NCI-H748 (cell line): ENCODE results near the gene ANKRD17.
"Not testable (repeated sequence)": the region's sequence is repeated elsewhere in the genome, so short reads cannot be mapped to it uniquely, and the experiment has no call there.

ENCODE experiments used
- DNase-seq: peaks from one replicate; lab custom pipeline; 2025; ENCODE audit not compliant: unreplicated experiment; lab: John Stamatoyannopoulos, UW

Gene ANKRD17

GRCh38 chr4:73203976-73204375 lies 54.6 kb downstream of the ANKRD17 start:
- DNase-seq = not testable (repeated sequence)

DNA sequence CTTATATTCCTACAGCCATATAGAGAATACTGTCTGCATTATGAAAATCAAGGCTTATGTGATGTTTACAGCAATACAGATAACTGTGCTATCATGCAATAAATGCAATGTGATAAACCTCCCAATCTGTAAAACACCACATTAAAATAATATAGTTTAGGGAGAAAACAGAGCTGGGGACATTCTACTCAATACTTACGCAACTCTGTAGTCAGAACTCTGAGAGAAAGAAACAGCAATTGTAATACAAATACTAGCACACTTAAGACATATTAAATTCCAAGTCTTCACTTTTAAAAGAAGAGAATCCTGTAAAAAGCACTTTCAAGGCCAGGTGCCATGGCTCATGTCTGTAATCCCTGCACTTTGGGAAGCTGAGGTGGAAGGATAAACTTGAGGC lies 61.4 kb downstream of the ANKRD17 start:
- DNase-seq = no peak

- no peak for DNase-seq
These were observed 64.5 kb downstream of the ANKRD17 start for GRCh38 chr4:73194064-73194463.

GRCh38 chr4:73193659-73194058 lies 64.9 kb downstream of the ANKRD17 start:
- DNase-seq = no peak

DNA sequence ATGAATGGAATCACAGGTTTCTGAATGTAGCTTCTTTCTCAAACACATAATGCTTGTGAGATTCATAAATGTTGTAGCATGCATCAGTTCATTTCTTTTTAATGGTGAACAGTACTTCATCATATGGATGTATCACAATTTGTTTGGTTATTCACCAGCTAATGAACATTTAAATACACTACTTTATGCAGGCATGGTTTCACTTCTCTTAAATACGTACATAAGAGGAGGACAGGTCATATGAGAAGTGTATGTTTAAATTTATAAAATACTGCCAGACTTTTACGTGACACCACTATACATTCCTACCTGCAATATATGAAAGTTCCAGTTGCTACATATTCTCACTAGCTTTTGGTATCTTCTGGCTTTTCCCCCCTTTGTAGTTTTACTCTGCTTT lies 65.4 kb downstream of the ANKRD17 start:
- no peak for DNase-seq

DNA sequence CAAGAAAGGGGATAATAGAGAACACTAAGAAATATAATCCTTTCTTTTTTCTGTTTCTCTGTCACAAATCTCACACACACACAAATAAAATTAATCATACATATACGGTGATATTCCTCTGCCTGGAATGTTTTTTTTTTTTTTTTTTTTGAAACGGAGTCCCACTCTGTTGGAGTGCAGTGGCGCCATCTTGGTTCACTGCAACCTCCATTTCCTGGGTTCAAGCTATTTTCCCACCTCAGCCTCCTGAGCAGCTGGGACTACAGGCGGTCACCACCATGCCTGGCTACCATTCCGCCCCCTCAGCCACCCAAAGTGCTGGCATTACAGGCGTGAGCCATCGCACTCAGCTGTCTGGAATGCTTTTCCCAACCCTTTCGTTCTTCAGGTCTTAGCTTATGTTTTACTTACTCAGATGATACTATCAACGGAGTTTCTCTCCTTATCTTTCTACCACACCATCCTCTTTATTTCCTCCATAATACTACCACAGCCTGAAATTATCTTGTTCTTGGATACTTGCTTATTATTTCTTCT lies 69.3 kb downstream of the ANKRD17 start:
- no peak for DNase-seq

DNA sequence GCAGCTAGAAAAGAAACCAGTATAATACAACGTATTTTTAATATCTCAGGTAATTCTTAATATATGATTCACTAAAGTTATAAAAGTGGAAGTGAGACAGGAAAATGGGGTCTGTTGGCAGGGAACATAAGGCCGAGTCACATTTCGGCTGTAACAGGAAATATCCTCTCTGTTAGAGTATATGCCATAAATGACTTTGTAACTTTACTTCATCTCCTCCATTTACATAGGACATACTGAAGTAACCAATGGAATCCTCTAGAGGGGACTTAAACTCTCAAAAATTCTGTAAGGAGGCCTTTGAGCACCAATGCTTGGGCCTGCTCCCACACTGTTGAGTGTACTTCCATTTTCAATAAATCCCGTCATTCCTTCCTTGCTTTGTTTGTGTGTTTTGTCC lies 71.3 kb downstream of the ANKRD17 start:
- no peak for DNase-seq

DNA sequence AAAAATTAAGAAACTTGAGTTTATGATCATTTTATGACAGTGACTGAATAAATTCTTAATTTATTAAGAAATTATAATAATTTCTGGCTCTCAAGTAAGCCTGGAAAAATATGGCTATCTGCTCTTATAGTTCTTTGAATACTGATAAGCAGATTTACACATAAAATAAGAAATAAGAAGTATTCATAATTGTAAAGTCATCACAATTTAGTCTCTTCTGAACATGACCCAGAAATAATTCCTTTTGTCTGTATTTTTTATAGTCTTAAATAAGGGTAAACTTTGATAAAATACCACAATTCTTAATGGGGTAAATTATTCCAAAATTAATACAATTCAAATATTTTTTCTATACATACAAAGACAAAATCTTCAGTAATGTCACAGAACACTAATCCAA lies 72.7 kb downstream of the ANKRD17 start:
- DNase-seq = no peak

DNA sequence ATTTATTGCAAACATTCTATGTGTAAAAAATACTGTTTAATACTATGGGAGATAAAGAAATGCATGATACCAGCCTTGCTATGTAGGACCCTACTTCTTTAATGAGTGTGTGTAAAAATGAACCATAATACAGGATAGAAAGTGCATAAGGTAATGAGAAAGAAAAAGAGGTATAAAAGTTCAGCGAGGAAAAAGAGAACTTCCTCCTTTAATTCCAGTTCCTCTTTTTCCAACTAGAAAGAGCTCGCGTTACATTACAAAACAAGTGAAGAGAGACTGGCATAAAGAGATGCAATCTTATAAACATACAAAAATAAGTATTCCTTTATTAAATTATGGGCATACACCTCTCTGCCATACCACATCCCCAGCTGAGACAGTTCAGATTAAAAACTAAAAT lies 77.4 kb downstream of the ANKRD17 start:
- DNase-seq = no peak

DNA sequence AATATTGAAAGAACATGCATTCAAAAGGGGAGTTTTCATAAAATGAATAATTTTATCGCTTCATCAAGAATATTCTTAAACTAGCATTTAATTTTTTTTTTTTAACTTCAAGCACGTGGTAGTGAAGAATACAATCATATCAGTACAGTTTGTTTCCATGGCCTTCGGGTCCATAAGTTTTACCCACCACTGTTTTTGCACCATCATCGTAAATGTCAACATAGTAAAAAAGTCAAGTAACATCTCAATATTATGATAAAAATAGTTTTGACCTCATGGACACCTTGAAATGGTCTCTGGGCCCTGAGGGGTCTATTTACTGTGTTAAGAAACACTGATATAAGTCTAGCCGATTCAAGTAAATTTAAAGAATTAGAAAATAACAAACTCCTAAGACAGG lies 80.2 kb downstream of the ANKRD17 start:
- DNase-seq = no peak

DNA sequence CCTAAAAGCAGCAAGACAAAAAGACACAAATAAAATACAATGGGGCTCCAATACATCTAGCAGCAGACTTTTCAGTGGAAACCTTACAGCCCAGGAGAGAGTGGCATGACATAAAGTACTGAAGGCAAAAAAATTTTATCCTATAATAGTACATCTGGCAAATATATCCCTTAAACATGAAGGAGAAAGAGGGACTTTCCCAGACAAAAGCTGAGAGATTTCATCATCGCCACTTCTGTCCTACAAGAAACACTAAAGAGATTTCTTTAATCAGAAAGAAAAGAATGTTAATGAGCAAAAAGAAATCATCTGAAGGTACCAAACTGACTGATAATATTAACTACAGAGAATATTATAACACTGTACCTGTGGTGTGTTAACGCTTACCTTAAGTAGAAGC lies 86.4 kb downstream of the ANKRD17 start:
- DNase-seq = no peak

DNA sequence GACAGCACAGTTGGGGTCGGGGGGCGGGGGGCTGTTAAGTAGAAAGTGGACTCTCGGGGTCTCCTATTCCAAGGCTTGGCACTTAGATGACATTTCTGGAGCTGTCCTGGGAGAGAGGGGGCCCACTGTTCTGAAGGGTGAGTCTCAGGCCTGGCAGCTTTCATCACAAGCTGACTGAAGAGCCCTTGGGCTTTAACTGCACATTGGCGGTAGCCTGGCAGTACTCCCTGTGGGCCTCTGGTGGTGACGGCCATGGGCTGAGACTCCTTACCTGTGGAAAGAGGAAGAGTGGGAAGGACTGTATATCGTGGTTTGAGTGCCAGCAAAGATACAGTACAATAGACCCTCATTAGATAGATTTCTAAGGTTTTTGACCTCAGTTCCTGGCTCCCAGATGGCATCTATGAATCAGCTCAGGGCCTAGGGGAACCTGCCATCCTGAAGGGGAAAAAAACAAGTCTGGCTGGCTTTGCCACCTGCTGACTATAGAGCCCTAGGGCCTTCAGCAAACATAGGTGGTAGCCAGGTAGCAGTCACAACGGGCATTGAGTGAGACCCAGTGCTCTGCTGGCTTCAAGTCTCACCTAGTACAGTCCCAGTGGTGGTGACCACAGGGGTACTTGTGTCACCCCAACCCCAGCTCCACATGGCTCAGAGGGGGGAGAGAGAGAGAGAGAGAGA lies 87.9 kb downstream of the ANKRD17 start:
- DNase-seq = no peak

- DNase-seq = no peak
These were observed 92.4 kb downstream of the ANKRD17 start for GRCh38 chr4:73166212-73166611.

- no peak for DNase-seq
These were observed 96.9 kb downstream of the ANKRD17 start for GRCh38 chr4:73161527-73162185.

DNA sequence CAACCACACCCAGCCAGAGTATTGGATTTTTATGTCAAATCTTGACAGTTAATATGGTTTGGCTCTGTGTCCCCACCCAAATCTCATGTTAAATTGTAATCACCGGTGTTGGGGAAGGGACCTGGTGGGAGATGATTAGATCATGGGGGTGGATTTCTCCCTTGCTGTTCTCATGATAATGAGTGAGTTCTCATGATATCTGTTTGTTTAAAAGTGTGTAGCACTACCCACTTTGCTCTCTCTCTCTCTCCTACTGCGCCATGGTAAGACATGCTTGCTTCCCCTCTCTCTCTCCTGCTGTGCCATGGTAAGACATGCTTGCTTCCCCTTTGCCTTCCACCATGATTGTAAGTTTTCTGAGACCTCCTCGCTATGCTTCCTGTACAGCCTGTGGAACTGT lies 102.2 kb downstream of the ANKRD17 start:
- DNase-seq = no peak

GRCh38 chr4:73152893-73153292 lies 105.7 kb downstream of the ANKRD17 start:
- DNase-seq = no peak

DNA sequence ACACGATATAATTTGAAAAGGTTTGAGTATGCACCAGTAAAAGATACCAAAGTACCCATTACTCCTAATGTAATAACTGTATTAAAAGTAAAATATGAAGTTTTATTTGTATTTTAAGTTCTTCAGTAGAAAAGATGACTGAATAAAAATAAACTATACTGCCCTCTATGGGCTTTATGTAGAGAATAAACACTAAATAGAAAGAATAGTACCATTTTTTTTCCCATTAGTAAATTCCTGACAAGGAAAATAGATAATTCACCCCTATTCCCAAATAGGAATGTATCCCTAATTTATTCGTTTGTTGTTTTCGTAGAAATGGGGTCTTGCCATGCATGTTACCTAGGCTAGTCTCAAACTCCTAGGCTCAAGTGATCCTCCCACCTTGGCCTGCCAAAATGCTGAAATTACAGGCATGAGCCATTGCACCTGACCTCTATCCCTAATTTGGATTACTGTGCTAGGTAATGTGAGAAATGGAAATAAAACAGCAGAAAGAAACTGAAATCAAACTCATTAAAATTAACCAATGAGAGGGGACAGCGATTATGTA lies 115.5 kb downstream of the ANKRD17 start:
- DNase-seq = no peak

DNA sequence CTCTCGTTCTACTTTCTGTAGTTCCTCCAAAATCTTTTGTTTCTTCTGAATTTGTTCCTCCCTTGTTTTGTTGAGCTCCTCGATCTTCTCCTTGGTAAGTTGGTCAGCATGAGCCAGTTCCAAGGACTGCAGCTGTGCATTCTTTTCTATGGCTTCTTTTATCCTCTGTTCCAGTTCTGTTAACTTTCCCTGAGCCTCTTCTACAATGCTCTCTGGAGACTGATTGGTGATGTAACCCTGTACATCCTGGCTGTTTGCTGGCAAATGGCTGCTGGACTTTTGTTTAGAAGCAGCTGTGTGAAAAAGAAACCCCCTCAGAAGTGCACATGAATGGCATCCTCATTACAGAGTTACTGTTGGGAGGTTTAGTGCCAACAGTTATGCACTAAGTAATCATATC lies 118.6 kb downstream of the ANKRD17 start:
- no peak for DNase-seq

DNA sequence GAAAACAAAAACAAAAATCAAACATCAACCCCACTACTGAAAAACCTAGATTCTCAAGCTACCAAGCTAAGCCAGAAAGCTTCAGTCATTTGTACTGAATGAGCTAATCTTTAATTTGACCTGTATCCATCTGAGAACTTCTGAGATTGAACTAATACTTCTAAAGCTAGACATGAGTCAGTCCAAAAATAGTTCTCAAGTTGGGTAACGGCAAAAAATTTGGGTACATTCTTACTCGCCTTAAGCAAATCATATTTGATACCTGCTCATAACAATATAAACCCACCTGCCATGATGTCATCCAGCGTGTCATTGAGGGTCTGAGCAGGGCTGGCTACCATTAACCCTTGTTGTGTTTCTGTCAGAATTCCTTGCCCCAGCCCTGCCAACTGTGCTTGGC lies 119.4 kb downstream of the ANKRD17 start:
- no peak for DNase-seq

DNA sequence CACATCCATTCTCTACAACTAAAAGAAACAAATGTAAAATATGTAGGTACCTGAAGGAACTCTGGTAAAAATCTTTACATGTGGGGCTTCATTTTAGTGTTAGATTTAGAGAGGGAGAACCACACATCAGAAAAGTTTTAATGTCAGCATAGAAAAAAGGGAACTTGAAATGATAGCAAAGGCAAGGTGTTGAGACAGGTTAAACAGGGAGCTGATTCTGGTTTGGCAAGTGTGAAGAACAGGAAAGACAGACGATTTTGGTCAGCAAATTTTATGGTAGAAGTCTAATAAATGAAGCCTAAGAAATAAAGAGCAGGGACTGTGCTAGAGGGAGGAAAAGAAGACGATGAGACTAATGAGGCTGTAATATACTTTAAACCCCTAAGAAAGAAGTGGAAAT lies 121.5 kb downstream of the ANKRD17 start:
- no peak for DNase-seq

GRCh38 chr4:73133784-73134183 lies 124.8 kb downstream of the ANKRD17 start:
- no peak for DNase-seq

- no peak for DNase-seq
These were observed 127.3 kb downstream of the ANKRD17 start for GRCh38 chr4:73131281-73131680.
